ENCODE measurements around the gene RB1. TPM values are rescaled to one million over a fixed set of nuclear protein-coding genes. Genes with fewer than 3 reads are reported as not detected.

Gene RB1
- total and polyA plus RNA-seq, 2 donors (not counting 3 experiments of a cell fraction or from before 2014, with no cell fraction given), result 8.0 to 41.2 TPM

DNA sequence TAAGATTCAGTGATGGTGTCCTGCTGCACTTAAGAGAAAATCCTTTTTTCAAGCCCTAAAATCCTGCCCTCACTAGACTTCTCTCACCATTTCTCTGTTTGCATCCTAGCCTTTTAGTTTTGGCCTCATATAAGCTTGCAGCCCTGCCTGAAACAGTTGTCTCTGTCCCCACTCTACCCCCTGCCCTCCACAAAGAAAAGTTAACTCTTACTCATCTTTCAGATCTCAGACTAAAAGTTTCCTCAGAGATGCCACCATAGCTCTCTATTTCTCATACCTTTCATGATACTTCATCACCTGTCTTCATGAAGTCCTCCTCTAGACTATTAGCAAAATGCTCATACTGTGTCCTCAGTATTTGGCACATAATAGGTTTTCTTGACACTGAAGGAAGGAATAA is 37.4 kb upstream of the RB1 start:
- Histone ChIP-seq H3K9me1 (replicated peaks; ENCODE audit: control insufficient read depth, extremely low read depth, insufficient read depth, low read length) (no peaks in the 10 kb centered on the region), H3K79me2 (ENCODE audit: control insufficient read depth, insufficient read depth, low read length) (no peaks in the 10 kb centered on the region), H3K9me3 (replicated peaks; ENCODE audit: control insufficient read depth, insufficient read depth, low read length) (no peaks in the 10 kb centered on the region), H3K27ac (ENCODE audit: insufficient read depth, low read depth, low read length) (no peak overlapping the region), H3K4me2 (ENCODE audit: insufficient read depth, low read length) (no peak overlapping the region), H3K27me3 (ENCODE audit: control insufficient read depth in 2 of 2, insufficient read depth in 2 of 2, low read length in 2 of 2) (no peaks in the 10 kb centered on the region), H3K9ac (replicated peaks; ENCODE audit: extremely low read depth, insufficient read depth, low read length) (no peak overlapping the region), H3K4me1 (ENCODE audit: control insufficient read depth, extremely low read depth, insufficient read depth, low read length) (no peaks in the 10 kb centered on the region), H3K4me3 (replicated peaks in 1 of 3; ENCODE audit: insufficient read depth in 1 of 3, low read depth in 1 of 3, low read length in 3 of 3) (no peak overlapping the region), H2AFZ (ENCODE audit: low read depth, low read length) (no peak overlapping the region), H4K20me1 (replicated peaks; ENCODE audit: control insufficient read depth, extremely low read depth, insufficient read depth, low read length) (no peaks in the 10 kb centered on the region), H3K36me3 (ENCODE audit: control insufficient read depth in 2 of 2, extremely low read depth in 1 of 2, insufficient read depth in 2 of 2, low read length in 2 of 2) (peaks cover 3 to 14% of the 10 kb centered on the region in 2 experiments)
- intact Hi-C loops (cut with micrococcal nuclease), result no loop called here
- no TSS peak for BruUV-seq (replicated peaks)
- ChIA-PET CTCF (interaction anchor here (0.8 kb wide), 1 partner anchor 31 kb away, joined by 3 read pairs; no protein-coding TSS in a partner anchor), POLR2A (no interaction called here)
- DNase-seq (ENCODE audit: low read depth, low spot score) (no peak), FAIRE-seq (no peak)
- dilution Hi-C loops (cut with MboI; ENCODE audit: extremely low pct_ligation_motif_present, low sequenced_read_pairs), result no loop called here
- TF ChIP-seq FOS (IDR thresholded peaks at IDR 0.05; ENCODE audit: borderline replicate concordance, insufficient read depth, low read length), result no peak
- no peak for TF ChIP-seq POLR2AphosphoS5 (IDR thresholded peaks at IDR 0.05; ENCODE audit: insufficient read depth, low read depth, low read length)
- TF ChIP-seq, protein P1, sequence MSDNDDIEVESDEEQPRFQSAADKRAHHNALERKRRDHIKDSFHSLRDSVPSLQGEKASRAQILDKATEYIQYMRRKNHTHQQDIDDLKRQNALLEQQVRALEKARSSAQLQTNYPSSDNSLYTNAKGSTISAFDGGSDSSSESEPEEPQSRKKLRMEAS (IDR thresholded peaks at IDR 0.05; ENCODE audit: insufficient read depth, insufficient read length), result no peak
- TF ChIP-seq MYC (IDR thresholded peaks at IDR 0.05; ENCODE audit: low read depth, low read length), result no peak
- no peak for TF ChIP-seq POLR2A (IDR thresholded peaks at IDR 0.05; ENCODE audit: low read depth, low read length)
- no peak for TF ChIP-seq GATA2 (IDR thresholded peaks at IDR 0.05; ENCODE audit: insufficient read depth, insufficient read length, low read depth, low read length)

DNA sequence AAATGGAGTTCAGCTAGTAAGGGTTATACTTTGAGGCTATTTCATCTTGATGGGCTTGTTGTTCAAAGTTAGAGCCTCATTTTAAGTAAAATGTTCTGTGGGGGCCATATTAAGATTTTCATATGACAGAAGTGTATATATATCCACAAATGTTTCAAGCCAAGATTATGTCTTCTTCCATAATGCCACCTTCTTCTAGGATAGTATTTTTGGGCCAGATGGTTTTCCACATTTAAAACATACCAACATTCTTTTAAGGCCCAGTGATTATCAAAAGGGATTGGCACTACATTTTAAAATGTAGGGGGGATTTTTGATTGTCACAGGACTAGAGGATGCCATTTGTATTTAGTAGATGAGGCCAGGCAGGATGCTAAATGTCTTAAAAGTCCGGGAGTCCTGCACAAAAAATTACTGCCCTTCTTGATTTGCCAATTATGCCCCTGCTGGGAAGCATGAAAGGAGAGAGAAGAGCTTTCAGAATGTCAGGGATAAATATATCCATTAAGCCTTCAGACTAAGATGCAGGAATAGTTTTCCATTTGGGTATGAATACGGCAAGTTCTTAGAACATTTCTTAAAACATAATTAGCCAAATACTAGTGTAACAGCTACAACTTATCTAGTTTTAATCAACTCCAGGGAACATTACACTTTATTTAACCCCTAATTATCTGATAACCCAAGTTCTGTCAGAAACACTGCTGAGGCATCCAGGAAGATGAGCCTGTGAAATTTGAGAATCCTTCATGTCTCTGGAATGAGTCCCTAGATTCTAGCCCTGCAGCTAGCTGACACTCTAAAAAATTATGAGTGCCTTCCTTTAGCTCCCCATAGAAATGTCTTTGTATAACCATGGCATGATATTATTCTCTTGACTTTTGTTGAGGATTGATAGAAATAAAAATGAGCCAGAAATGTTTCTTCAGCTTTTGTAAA is 36.6 kb upstream of the RB1 start:
- Histone ChIP-seq H4K20me1 (replicated peaks; ENCODE audit: control insufficient read depth, extremely low read depth, insufficient read depth, low read length) (no peaks in the 10 kb centered on the region), H3K9ac (replicated peaks; ENCODE audit: extremely low read depth, insufficient read depth, low read length) (no peak overlapping the region), H3K9me1 (replicated peaks; ENCODE audit: control insufficient read depth, extremely low read depth, insufficient read depth, low read length) (no peaks in the 10 kb centered on the region), H3K79me2 (ENCODE audit: control insufficient read depth, insufficient read depth, low read length) (no peaks in the 10 kb centered on the region), H3K36me3 (ENCODE audit: control insufficient read depth in 2 of 2, extremely low read depth in 1 of 2, insufficient read depth in 2 of 2, low read length in 2 of 2) (peaks cover 0 to 14% of the 10 kb centered on the region in 2 experiments), H2AFZ (ENCODE audit: low read depth, low read length) (no peak overlapping the region), H3K4me1 (ENCODE audit: control insufficient read depth, extremely low read depth, insufficient read depth, low read length) (no peaks in the 10 kb centered on the region), H3K9me3 (replicated peaks; ENCODE audit: control insufficient read depth, insufficient read depth, low read length) (no peaks in the 10 kb centered on the region), H3K27ac (ENCODE audit: insufficient read depth, low read depth, low read length) (no peak overlapping the region), H3K27me3 (ENCODE audit: control insufficient read depth in 2 of 2, insufficient read depth in 2 of 2, low read length in 2 of 2) (no peaks in the 10 kb centered on the region), H3K4me2 (ENCODE audit: insufficient read depth, low read length) (no peak overlapping the region), H3K4me3 (replicated peaks in 1 of 3; ENCODE audit: insufficient read depth in 1 of 3, low read depth in 1 of 3, low read length in 3 of 3) (no peak overlapping the region)
- BruUV-seq (replicated peaks), result no TSS peak
- CTCF ChIA-PET, result no interaction called here
- no peak for TF ChIP-seq JUN (IDR thresholded peaks at IDR 0.05; ENCODE audit: borderline replicate concordance, insufficient read depth, insufficient read length, low read depth)
- intact Hi-C loops (cut with micrococcal nuclease), result no loop called here
- dilution Hi-C loops (cut with MboI; ENCODE audit: extremely low pct_ligation_motif_present, low sequenced_read_pairs), result no loop called here
- POLR2A ChIA-PET, result no interaction called here
- FAIRE-seq (no peak), DNase-seq (ENCODE audit: low read depth, low spot score) (no peak)

All from endothelial cell of umbilical vein (primary cell).